ENCODE data around the gene BOLA3. TPM values are rescaled to one million over a fixed set of nuclear protein-coding genes. Genes with fewer than 3 reads are reported as not detected.

BOLA3 gene
- total RNA-seq, 1 donor from 2014 or later = 48.8 TPM

GRCh38 chr2:74087696-74088095 lies 60.0 kb downstream of the BOLA3 start:
- H3K9ac ChIP-seq (ENCODE audit: low read length) = no peak overlapping the region
- no peaks in the 10 kb centered on the region for H3K9me3 ChIP-seq (ENCODE audit: insufficient read depth, low read depth, low read length)
- H3K79me2 ChIP-seq (ENCODE audit: insufficient read depth, low read length) = no peaks in the 10 kb centered on the region
- H2AFZ ChIP-seq (ENCODE audit: low read depth, low read length) = no peak overlapping the region
- no peak overlapping the region for H3K4me2 ChIP-seq (ENCODE audit: low read length)
- Mint-ChIP-seq H3K4me1 (ENCODE audit: low read depth, unreplicated experiment) (peaks cover 14% of the 10 kb centered on the region), H3K9me3 (ENCODE audit: unreplicated experiment) (no peaks in the 10 kb centered on the region), H3K27ac (ENCODE audit: unreplicated experiment) (no peak overlapping the region), H3K27me3 (ENCODE audit: low read depth, unreplicated experiment) (no peaks in the 10 kb centered on the region), H3K36me3 (ENCODE audit: low read depth, unreplicated experiment) (peaks cover 35% of the 10 kb centered on the region), H3K4me3 (ENCODE audit: unreplicated experiment) (no peak overlapping the region)
- no peak for DNase-seq (ENCODE audit: low read depth)
- FAIRE-seq = no peak
- no peaks in the 10 kb centered on the region for H3K36me3 ChIP-seq (ENCODE audit: insufficient read depth, low read length)
- no peaks in the 10 kb centered on the region for H3K27me3 ChIP-seq (ENCODE audit: insufficient read depth, low read length)
- no peak overlapping the region for H3K4me3 ChIP-seq (ENCODE audit: insufficient read depth, low read depth, low read length)
- TF ChIP-seq, protein P1, sequence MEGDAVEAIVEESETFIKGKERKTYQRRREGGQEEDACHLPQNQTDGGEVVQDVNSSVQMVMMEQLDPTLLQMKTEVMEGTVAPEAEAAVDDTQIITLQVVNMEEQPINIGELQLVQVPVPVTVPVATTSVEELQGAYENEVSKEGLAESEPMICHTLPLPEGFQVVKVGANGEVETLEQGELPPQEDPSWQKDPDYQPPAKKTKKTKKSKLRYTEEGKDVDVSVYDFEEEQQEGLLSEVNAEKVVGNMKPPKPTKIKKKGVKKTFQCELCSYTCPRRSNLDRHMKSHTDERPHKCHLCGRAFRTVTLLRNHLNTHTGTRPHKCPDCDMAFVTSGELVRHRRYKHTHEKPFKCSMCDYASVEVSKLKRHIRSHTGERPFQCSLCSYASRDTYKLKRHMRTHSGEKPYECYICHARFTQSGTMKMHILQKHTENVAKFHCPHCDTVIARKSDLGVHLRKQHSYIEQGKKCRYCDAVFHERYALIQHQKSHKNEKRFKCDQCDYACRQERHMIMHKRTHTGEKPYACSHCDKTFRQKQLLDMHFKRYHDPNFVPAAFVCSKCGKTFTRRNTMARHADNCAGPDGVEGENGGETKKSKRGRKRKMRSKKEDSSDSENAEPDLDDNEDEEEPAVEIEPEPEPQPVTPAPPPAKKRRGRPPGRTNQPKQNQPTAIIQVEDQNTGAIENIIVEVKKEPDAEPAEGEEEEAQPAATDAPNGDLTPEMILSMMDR (IDR thresholded peaks at IDR 0.05; ENCODE audit: insufficient read depth, low read depth, low read length) = no peak
- TF ChIP-seq EZH2 (IDR thresholded peaks at IDR 0.05; ENCODE audit: insufficient read depth, low read length) = no peak
- H4K20me1 ChIP-seq (ENCODE audit: insufficient read depth, low read length) = no peaks in the 10 kb centered on the region
- no peak overlapping the region for H3K27ac ChIP-seq (ENCODE audit: low read depth, low read length)
- peaks cover 6% of the 10 kb centered on the region for H3K4me1 ChIP-seq (ENCODE audit: insufficient read depth, low read length)

DNA sequence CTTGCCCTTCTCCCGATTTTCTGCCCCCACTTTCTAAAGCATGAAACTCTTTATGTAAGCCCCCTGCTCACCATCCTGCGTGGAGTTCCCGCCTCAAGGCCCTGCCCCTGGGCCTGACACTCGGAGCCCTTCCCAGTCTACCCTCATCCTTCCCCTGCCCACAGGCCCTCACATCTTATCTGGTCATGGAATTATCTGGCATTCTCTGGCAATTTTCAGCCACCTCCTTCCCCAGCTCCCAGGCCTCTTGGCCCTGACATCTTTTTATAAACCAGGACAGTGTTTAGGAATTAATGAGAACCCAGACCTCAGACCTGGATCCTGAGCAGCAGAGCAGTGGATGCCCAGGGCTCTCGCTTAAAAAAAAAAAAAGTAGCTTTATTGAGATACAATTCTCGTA lies 61.7 kb downstream of the BOLA3 start:
- Histone ChIP-seq H3K4me1 (ENCODE audit: insufficient read depth, low read length) (peaks cover 10% of the 10 kb centered on the region), H3K79me2 (ENCODE audit: insufficient read depth, low read length) (no peaks in the 10 kb centered on the region), H4K20me1 (ENCODE audit: insufficient read depth, low read length) (peaks cover 9% of the 10 kb centered on the region), H3K4me2 (ENCODE audit: low read length) (no peak overlapping the region), H3K9me3 (ENCODE audit: insufficient read depth, low read depth, low read length) (no peaks in the 10 kb centered on the region), H3K27me3 (ENCODE audit: insufficient read depth, low read length) (no peaks in the 10 kb centered on the region), H3K36me3 (ENCODE audit: insufficient read depth, low read length) (no peaks in the 10 kb centered on the region), H2AFZ (ENCODE audit: low read depth, low read length) (no peak overlapping the region), H3K4me3 (ENCODE audit: insufficient read depth, low read depth, low read length) (no peak overlapping the region), H3K27ac (ENCODE audit: low read depth, low read length) (no peak overlapping the region), H3K9ac (ENCODE audit: low read length) (no peak overlapping the region)
- peaks cover 40% of the 10 kb centered on the region for H3K36me3 Mint-ChIP-seq (ENCODE audit: low read depth, unreplicated experiment)
- H3K4me3 Mint-ChIP-seq (ENCODE audit: unreplicated experiment) = no peak overlapping the region
- H3K4me1 Mint-ChIP-seq (ENCODE audit: low read depth, unreplicated experiment) = peaks cover 11% of the 10 kb centered on the region
- no peaks in the 10 kb centered on the region for H3K9me3 Mint-ChIP-seq (ENCODE audit: unreplicated experiment)
- H3K27me3 Mint-ChIP-seq (ENCODE audit: low read depth, unreplicated experiment) = no peaks in the 10 kb centered on the region
- DNase-seq (ENCODE audit: low read depth) = no peak
- H3K27ac Mint-ChIP-seq (ENCODE audit: unreplicated experiment) = no peak overlapping the region
- TF ChIP-seq, protein P1 (IDR thresholded peaks at IDR 0.05; ENCODE audit: insufficient read depth, low read depth, low read length) = no peak
- TF ChIP-seq EZH2 (IDR thresholded peaks at IDR 0.05; ENCODE audit: insufficient read depth, low read length) = no peak
- no peak for FAIRE-seq

Other genes with a start within 250 kb of the BOLA3 start
- 84.8 and 86.3 TPM in 2 replicates for gene DGUOK, start 221.0 kb downstream of the BOLA3 start, total RNA-seq
- 32.8 and 39.9 TPM in 2 replicates for gene TET3, start 163.0 kb downstream of the BOLA3 start, total RNA-seq
- 107 and 116 TPM in 2 replicates for gene MOB1A, start 31.0 kb upstream of the BOLA3 start, total RNA-seq
- gene MTHFD2, start 50.7 kb upstream of the BOLA3 start, total RNA-seq = 350 and 365 TPM in 2 replicates
- gene SLC4A5, start 195.5 kb upstream of the BOLA3 start, total RNA-seq = 0.36 and 0.41 TPM in 2 replicates
- 206 and 215 TPM in 2 replicates for gene DCTN1, start 232.4 kb upstream of the BOLA3 start, total RNA-seq